ENCODE data around the gene HSPBP1.

- no peak for TF ChIP-seq RAD21 (IDR thresholded peaks at IDR 0.05)
- TF ChIP-seq, protein P1, sequence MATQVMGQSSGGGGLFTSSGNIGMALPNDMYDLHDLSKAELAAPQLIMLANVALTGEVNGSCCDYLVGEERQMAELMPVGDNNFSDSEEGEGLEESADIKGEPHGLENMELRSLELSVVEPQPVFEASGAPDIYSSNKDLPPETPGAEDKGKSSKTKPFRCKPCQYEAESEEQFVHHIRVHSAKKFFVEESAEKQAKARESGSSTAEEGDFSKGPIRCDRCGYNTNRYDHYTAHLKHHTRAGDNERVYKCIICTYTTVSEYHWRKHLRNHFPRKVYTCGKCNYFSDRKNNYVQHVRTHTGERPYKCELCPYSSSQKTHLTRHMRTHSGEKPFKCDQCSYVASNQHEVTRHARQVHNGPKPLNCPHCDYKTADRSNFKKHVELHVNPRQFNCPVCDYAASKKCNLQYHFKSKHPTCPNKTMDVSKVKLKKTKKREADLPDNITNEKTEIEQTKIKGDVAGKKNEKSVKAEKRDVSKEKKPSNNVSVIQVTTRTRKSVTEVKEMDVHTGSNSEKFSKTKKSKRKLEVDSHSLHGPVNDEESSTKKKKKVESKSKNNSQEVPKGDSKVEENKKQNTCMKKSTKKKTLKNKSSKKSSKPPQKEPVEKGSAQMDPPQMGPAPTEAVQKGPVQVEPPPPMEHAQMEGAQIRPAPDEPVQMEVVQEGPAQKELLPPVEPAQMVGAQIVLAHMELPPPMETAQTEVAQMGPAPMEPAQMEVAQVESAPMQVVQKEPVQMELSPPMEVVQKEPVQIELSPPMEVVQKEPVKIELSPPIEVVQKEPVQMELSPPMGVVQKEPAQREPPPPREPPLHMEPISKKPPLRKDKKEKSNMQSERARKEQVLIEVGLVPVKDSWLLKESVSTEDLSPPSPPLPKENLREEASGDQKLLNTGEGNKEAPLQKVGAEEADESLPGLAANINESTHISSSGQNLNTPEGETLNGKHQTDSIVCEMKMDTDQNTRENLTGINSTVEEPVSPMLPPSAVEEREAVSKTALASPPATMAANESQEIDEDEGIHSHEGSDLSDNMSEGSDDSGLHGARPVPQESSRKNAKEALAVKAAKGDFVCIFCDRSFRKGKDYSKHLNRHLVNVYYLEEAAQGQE (IDR thresholded peaks at IDR 0.05): no peak
- no peak for TF ChIP-seq CTCF (IDR thresholded peaks at IDR 0.05; ENCODE audit: low read depth, low read length, missing input control)
- TF ChIP-seq YY1 (IDR thresholded peaks at IDR 0.05): no peak
- TF ChIP-seq, protein P2, sequence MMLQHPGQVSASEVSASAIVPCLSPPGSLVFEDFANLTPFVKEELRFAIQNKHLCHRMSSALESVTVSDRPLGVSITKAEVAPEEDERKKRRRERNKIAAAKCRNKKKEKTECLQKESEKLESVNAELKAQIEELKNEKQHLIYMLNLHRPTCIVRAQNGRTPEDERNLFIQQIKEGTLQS (IDR thresholded peaks at IDR 0.05): no peak
- no peak for TF ChIP-seq SP1 (IDR thresholded peaks at IDR 0.05)
- TF ChIP-seq, protein P3, sequence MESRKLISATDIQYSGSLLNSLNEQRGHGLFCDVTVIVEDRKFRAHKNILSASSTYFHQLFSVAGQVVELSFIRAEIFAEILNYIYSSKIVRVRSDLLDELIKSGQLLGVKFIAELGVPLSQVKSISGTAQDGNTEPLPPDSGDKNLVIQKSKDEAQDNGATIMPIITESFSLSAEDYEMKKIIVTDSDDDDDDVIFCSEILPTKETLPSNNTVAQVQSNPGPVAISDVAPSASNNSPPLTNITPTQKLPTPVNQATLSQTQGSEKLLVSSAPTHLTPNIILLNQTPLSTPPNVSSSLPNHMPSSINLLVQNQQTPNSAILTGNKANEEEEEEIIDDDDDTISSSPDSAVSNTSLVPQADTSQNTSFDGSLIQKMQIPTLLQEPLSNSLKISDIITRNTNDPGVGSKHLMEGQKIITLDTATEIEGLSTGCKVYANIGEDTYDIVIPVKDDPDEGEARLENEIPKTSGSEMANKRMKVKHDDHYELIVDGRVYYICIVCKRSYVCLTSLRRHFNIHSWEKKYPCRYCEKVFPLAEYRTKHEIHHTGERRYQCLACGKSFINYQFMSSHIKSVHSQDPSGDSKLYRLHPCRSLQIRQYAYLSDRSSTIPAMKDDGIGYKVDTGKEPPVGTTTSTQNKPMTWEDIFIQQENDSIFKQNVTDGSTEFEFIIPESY (IDR thresholded peaks at IDR 0.05): no peak
- TF ChIP-seq, protein P4, sequence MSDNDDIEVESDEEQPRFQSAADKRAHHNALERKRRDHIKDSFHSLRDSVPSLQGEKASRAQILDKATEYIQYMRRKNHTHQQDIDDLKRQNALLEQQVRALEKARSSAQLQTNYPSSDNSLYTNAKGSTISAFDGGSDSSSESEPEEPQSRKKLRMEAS (IDR thresholded peaks at IDR 0.05): no peak
Observed at GRCh38 chr19:55285229-55285890, 5.5 kb upstream of the HSPBP1 start.
